Left hindlimb (tissue), 1 donor: ENCODE results near the gene MRGPRG.

Experiments used
- DNase-seq: peaks from one replicate; pipeline ENCODE4 v3.0.0-alpha.2; 2018

The MRGPRG gene

GRCh38 chr11:3225159-3225758 lies 6.6 kb upstream of the MRGPRG start:
- DNase-seq, result peak; percentile 27

- no peak for DNase-seq
Measured at GRCh38 chr11:3224401-3225057, 5.9 kb upstream of the MRGPRG start.

GRCh38 chr11:3223932-3224381 lies 5.3 kb upstream of the MRGPRG start:
- DNase-seq, result no peak

- DNase-seq, result no peak
Measured at GRCh38 chr11:3222941-3223915, 4.6 kb upstream of the MRGPRG start.

- no peak for DNase-seq
Measured at GRCh38 chr11:3222003-3222855, 3.6 kb upstream of the MRGPRG start.

- DNase-seq, result peak; percentile 30
Measured at GRCh38 chr11:3221408-3222002, 2.9 kb upstream of the MRGPRG start.

- DNase-seq, result peak; percentile 24
Measured at GRCh38 chr11:3220521-3221407, 2.2 kb upstream of the MRGPRG start.

- peak; percentile 29 for DNase-seq
Measured at GRCh38 chr11:3220101-3220500, 1.5 kb upstream of the MRGPRG start.

- no peak for DNase-seq
Measured at GRCh38 chr11:3219281-3219892, 774 bp upstream of the MRGPRG start.

GRCh38 chr11:3217818-3218482 lies 663 bp downstream of the MRGPRG start:
- no peak for DNase-seq

- no peak for DNase-seq
Measured at GRCh38 chr11:3216027-3216525, 2.5 kb downstream of the MRGPRG start.

GRCh38 chr11:3215346-3216026 lies 3.1 kb downstream of the MRGPRG start:
- DNase-seq, result peak; percentile 17

GRCh38 chr11:3214420-3214699 lies 4.3 kb downstream of the MRGPRG start:
- DNase-seq, result peak; percentile 10

GRCh38 chr11:3213659-3214419 lies 4.8 kb downstream of the MRGPRG start:
- peak; percentile 10 for DNase-seq

GRCh38 chr11:3208272-3208671 lies 10.3 kb downstream of the MRGPRG start:
- no peak for DNase-seq

GRCh38 chr11:3207526-3208189 lies 11.0 kb downstream of the MRGPRG start:
- DNase-seq, result no peak

GRCh38 chr11:3206922-3207204 lies 11.8 kb downstream of the MRGPRG start:
- DNase-seq, result no peak
